H1 (cell line): ENCODE measurements around the gene GCK. TPM values are rescaled to one million over a fixed set of nuclear protein-coding genes. Genes with fewer than 3 reads are reported as not detected.
A peak's percentile ranks its signal among the peaks of the same experiment; 100 is the strongest.

Experiments
- BCL11A ChIP-seq, 2 experiments: IDR thresholded peaks; one replicate each; pipeline ENCODE4 v1.6.1; 2011; ENCODE audit warnings: low read depth in 2 of 2, low read length in 2 of 2, mild to moderate bottlenecking in 2 of 2
- CHD2 ChIP-seq: IDR thresholded peaks from 2 replicates; pipeline ENCODE4 v1.6.1; 2012; ENCODE audit warnings: low read length, improper control_type of control experiment
- EGR1 ChIP-seq: IDR thresholded peaks from 2 replicates; pipeline ENCODE4 v1.6.1; 2011; ENCODE audit warnings: low read depth, low read length, borderline replicate concordance
- GABPA ChIP-seq: IDR thresholded peaks from 2 replicates; pipeline ENCODE4 v1.6.1; 2011; ENCODE audit warnings: mild to moderate bottlenecking, low read length, moderate library complexity, borderline replicate concordance; ENCODE audit not compliant: insufficient read depth
- GTF2F1 ChIP-seq: IDR thresholded peaks from 2 replicates; pipeline ENCODE4 v1.6.1; 2012; ENCODE audit warnings: low read depth, low read length, improper control_type of control experiment, borderline replicate concordance
- KDM1A ChIP-seq: fragments of 200-600, 300-600 bp; sonication (generic); IDR thresholded peaks from 2 replicates; pipeline ENCODE4 v1.7.1; 2016; ENCODE audit warnings: mild to moderate bottlenecking, low read length, borderline replicate concordance
- MAFK ChIP-seq: IDR thresholded peaks from 2 replicates; pipeline ENCODE4 v1.6.1; 2012; ENCODE audit warnings: low read depth, mild to moderate bottlenecking, improper control_type of control experiment, low read length
- NANOG ChIP-seq: IDR thresholded peaks from 2 replicates; pipeline ENCODE4 v1.6.1; 2011; ENCODE audit warnings: low read length, low read depth, mild to moderate bottlenecking, inconsistent platforms; ENCODE audit not compliant: insufficient read depth, poor library complexity, severe bottlenecking
- NRF1 ChIP-seq: IDR thresholded peaks from 2 replicates; pipeline ENCODE4 v1.6.1; 2011; ENCODE audit warnings: mild to moderate bottlenecking, low read depth, low read length, improper control_type of control experiment
- RNF2 ChIP-seq: fragments of 200-900, 300-1000 bp; sonication (generic); IDR thresholded peaks from 2 replicates; pipeline ENCODE4 v1.7.1; 2016; ENCODE audit warnings: borderline replicate concordance, low read depth, mild to moderate bottlenecking, antibody characterized with exemption, low read length; ENCODE audit not compliant: poor library complexity, severe bottlenecking; ENCODE audit errors: missing control alignments
- RXRA ChIP-seq: IDR thresholded peaks from 2 replicates; pipeline ENCODE4 v1.6.1; 2011; ENCODE audit warnings: low read depth, mild to moderate bottlenecking, low read length, moderate library complexity; ENCODE audit not compliant: insufficient read depth
- SAP30 ChIP-seq: fragments of 300-600 bp; sonication (generic); IDR thresholded peaks from 2 replicates; pipeline ENCODE4 v1.7.1; 2012; ENCODE audit warnings: low read length, moderate library complexity, mild to moderate bottlenecking, inconsistent platforms; ENCODE audit not compliant: insufficient read depth, insufficient replicate concordance
- SIN3A ChIP-seq, 2 experiments: IDR thresholded peaks in 1 of 2; conservative IDR thresholded peaks in 1 of 2; 2 replicates each; pipeline ENCODE4 v1.6.1; 2011 to 2012; ENCODE audit warnings: low read length in 2 of 2, improper control_type of control experiment in 1 of 2, low read depth in 1 of 2, mild to moderate bottlenecking in 1 of 2
- SRF ChIP-seq: IDR thresholded peaks from 2 replicates; pipeline ENCODE4 v1.6.1; 2011; ENCODE audit warnings: mild to moderate bottlenecking, low read depth, low read length, moderate library complexity
- polyA plus RNA-seq, 7 experiments: library from polyadenylated mRNA; depleted of rRNA in 3 of 7; stranded (reverse) in 5 of 7; unstranded in 2 of 7; fragments of >200 nt in 5 of 7; fragments of 200-250 nt in 2 of 7; gene quantifications; 1 replicate in 5 of 7; 2 replicates in 1 of 7; 4 replicates in 1 of 7; pipeline versions ENCODE4 v1.2.1 to v1.2.3, GENCODE V29; 2011 to 2013; ENCODE audit warnings: missing spikeins in 2 of 7, mixed read lengths in 2 of 7
- total RNA-seq: library from RNA; stranded (reverse); fragmentation: NEBNext Ultra II Directional; extraction: Animal tissue kit (Norgen Biotek cat#: 25700); gene quantifications from 2 replicates; pipeline ENCODE4 v1.2.1, GENCODE V29; 2021
- TF ChIP-seq, protein P1 (sequence below): IDR thresholded peaks from 2 replicates; pipeline ENCODE4 v1.6.1; 2011; ENCODE audit warnings: low read depth, mild to moderate bottlenecking, low read length; ENCODE audit not compliant: insufficient read depth

Gene GCK
- total and polyA plus RNA-seq, 2 of the 8 experiments (the other 6 are each of a cell fraction or from before 2014, with no cell fraction given): 2.4 to 4.9 TPM

- TF ChIP-seq NANOG (no peak), RXRA (no peak), RNF2 (no peak), CHD2 (no peak), SIN3A (conservative IDR thresholded peaks at IDR 0.05 in 1 of 2, IDR thresholded peaks at IDR 0.05 in 1 of 2; ENCODE audit: low read depth in 1 of 2, low read length in 2 of 2) (peak in 1 of 2 experiments; percentile 49; a peak in 2 of 4 replicates), KDM1A (no peak), GTF2F1 (no peak), GABPA (no peak; the same call in 1 of the 2 replicates), MAFK (no peak), EGR1 (no peak), SRF (no peak), SAP30 (no peak), NRF1 (no peak), BCL11A (IDR thresholded peaks at IDR 0.05; ENCODE audit: low read depth in 2 of 2, low read length in 2 of 2) (no peak)
- TF ChIP-seq, protein P1, sequence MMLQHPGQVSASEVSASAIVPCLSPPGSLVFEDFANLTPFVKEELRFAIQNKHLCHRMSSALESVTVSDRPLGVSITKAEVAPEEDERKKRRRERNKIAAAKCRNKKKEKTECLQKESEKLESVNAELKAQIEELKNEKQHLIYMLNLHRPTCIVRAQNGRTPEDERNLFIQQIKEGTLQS: no peak
These were observed 29.4 kb upstream of the GCK start (continued) for GRCh38 chr7:44218418-44219201.
